Subcutaneous adipose tissue (tissue), 4 donors: ENCODE data around the gene ITGA3. TPM values are rescaled to one million over a fixed set of nuclear protein-coding genes. Genes with fewer than 3 reads are reported as not detected.

Experiments used
- CTCF ChIP-seq: fragments of 450-650 bp; IDR thresholded peaks from one replicate; pipeline ENCODE4 v1.5.1; 2016; ENCODE audit warnings: low read depth, mild to moderate bottlenecking, control low read depth, antibody characterized with exemption, moderate library complexity
- total RNA-seq, 4 donors: library from RNA; depleted of rRNA; stranded (reverse); fragments of >200 nt; gene quantifications; one replicate each; pipeline ENCODE4 v1.1.0, GENCODE V29; 2016

Gene ITGA3
- total RNA-seq, 4 donors from 2014 or later = 9.0 to 98.8 (median 19.3) TPM

GRCh38 chr17:50109207-50109606 lies 53.3 kb downstream of the ITGA3 start:
- no peak for TF ChIP-seq CTCF

GRCh38 chr17:50109785-50110184 lies 53.9 kb downstream of the ITGA3 start:
- no peak for TF ChIP-seq CTCF

GRCh38 chr17:50110591-50111349 lies 54.9 kb downstream of the ITGA3 start:
- no peak for TF ChIP-seq CTCF

GRCh38 chr17:50111673-50112655 lies 56.1 kb downstream of the ITGA3 start:
- TF ChIP-seq CTCF = no peak

- no peak for TF ChIP-seq CTCF
Measured at GRCh38 chr17:50112694-50113093, 56.8 kb downstream of the ITGA3 start.

- no peak for TF ChIP-seq CTCF
Measured at GRCh38 chr17:50113624-50114320, 57.9 kb downstream of the ITGA3 start.
